Fibroblast of lung (primary cell): ENCODE measurements around the gene CD86. TPM values are rescaled to one million over a fixed set of nuclear protein-coding genes. Genes with fewer than 3 reads are reported as not detected.

Source experiments
- DNase-seq, 2 donors: peaks; one replicate each; pipeline versions ENCODE4 v3.0.0 to v3.0.0-alpha.2; 2010; ENCODE audit warnings: low read depth in 2 of 2
- H2AFZ ChIP-seq: 2 replicates; pipeline ENCODE4 v1.5.1; 2012; ENCODE audit warnings: low read length, control low read depth, inconsistent platforms
- H3K27ac ChIP-seq: 2 replicates; pipeline ENCODE4 v1.5.1; 2011; ENCODE audit warnings: low read length, control low read depth; ENCODE audit not compliant: insufficient read depth
- H3K27me3 ChIP-seq: 2 replicates; pipeline ENCODE4 v1.5.1; 2011; ENCODE audit warnings: mild to moderate bottlenecking, low read length; ENCODE audit not compliant: control insufficient read depth, insufficient read depth
- H3K36me3 ChIP-seq: 2 replicates; pipeline ENCODE4 v1.5.1; 2011; ENCODE audit warnings: low read length; ENCODE audit not compliant: control insufficient read depth, insufficient read depth
- H3K4me1 ChIP-seq: 2 replicates; pipeline ENCODE4 v1.5.1; 2011; ENCODE audit warnings: low read length; ENCODE audit not compliant: control insufficient read depth, insufficient read depth; ENCODE audit errors: extremely low read depth
- H3K4me2 ChIP-seq: 2 replicates; pipeline ENCODE4 v1.5.1; 2011; ENCODE audit warnings: low read length, control low read depth; ENCODE audit not compliant: insufficient read depth; ENCODE audit errors: extremely low read depth
- H3K4me3 ChIP-seq, 4 experiments: fragments of 200-600 bp in 1 of 4; sonication (generic) in 1 of 4; replicated peaks in 1 of 4; 2 replicates each; pipeline ENCODE4 v1.5.1; 2011 to 2016; ENCODE audit warnings: low read length in 4 of 4, low read depth in 3 of 4, mild to moderate bottlenecking in 3 of 4, control low read depth in 2 of 4, inconsistent platforms in 1 of 4, mixed read lengths in 1 of 4; ENCODE audit not compliant: insufficient read depth in 1 of 4; ENCODE audit errors: control extremely low read depth in 1 of 4
- H3K79me2 ChIP-seq: 2 replicates; pipeline ENCODE4 v1.5.1; 2012; ENCODE audit warnings: mild to moderate bottlenecking, low read length, inconsistent platforms; ENCODE audit not compliant: control insufficient read depth, insufficient read depth
- H3K9ac ChIP-seq: 2 replicates; pipeline ENCODE4 v1.5.1; 2011; ENCODE audit warnings: mild to moderate bottlenecking, low read length, control low read depth; ENCODE audit not compliant: insufficient read depth
- H3K9me3 ChIP-seq: 2 replicates; pipeline ENCODE4 v1.5.1; 2012; ENCODE audit warnings: low read depth, low read length; ENCODE audit not compliant: control insufficient read depth, insufficient read depth
- H4K20me1 ChIP-seq: 2 replicates; pipeline ENCODE4 v1.5.1; 2011; ENCODE audit warnings: low read length; ENCODE audit not compliant: control insufficient read depth, insufficient read depth; ENCODE audit errors: extremely low read depth
- CTCF ChIP-seq, 2 donors: IDR thresholded peaks in 1 of 2; conservative IDR thresholded peaks in 1 of 2; 1 replicate in 1 of 2; 2 replicates in 1 of 2; pipeline ENCODE4 v1.5.1; 2011 to 2012; ENCODE audit warnings: low read length in 2 of 2, control low read depth in 1 of 2, inconsistent platforms in 1 of 2, low read depth in 1 of 2, mild to moderate bottlenecking in 1 of 2
- EZH2 ChIP-seq: IDR thresholded peaks from 2 replicates; pipeline ENCODE4 v1.5.1; 2012; ENCODE audit warnings: low read length, control low read depth, mild to moderate bottlenecking; ENCODE audit errors: missing control alignments
- polyA plus RNA-seq, 2 donors: library from polyadenylated mRNA; depleted of rRNA in 1 of 2; stranded (reverse) in 1 of 2; unstranded in 1 of 2; fragments of >200 nt; gene quantifications; 2 replicates each; pipeline ENCODE4 v1.2.1, GENCODE V29; 2011 to 2012; ENCODE audit warnings: missing spikeins in 1 of 2
- total RNA-seq: library from RNA; depleted of rRNA; stranded (reverse); fragments of >200 nt; gene quantifications from 2 replicates; pipeline ENCODE4 v1.2.1, GENCODE V29; 2014

Gene CD86
- total and polyA plus RNA-seq, 2 donors (not counting 1 experiment from before 2014, with no cell fraction given), result not detected

GRCh38 chr3:122074621-122075265 lies 19.6 kb downstream of the CD86 start:
- no peak overlapping the region for H3K9ac ChIP-seq
- no peaks in the 10 kb centered on the region for H3K79me2 ChIP-seq
- TF ChIP-seq EZH2, result no peak
- TF ChIP-seq CTCF (conservative IDR thresholded peaks at IDR 0.05 in 1 of 2, IDR thresholded peaks at IDR 0.05 in 1 of 2; ENCODE audit: low read depth in 1 of 2, low read length in 2 of 2), result no peak
- H3K27ac ChIP-seq, result no peak overlapping the region
- H3K4me1 ChIP-seq, result no peaks in the 10 kb centered on the region
- H3K4me2 ChIP-seq, result no peak overlapping the region
- no peak for DNase-seq
- H2AFZ ChIP-seq, result no peak overlapping the region
- no peaks in the 10 kb centered on the region for H3K36me3 ChIP-seq
- no peaks in the 10 kb centered on the region for H3K27me3 ChIP-seq
- H4K20me1 ChIP-seq, result no peaks in the 10 kb centered on the region
- no peaks in the 10 kb centered on the region for H3K9me3 ChIP-seq
- H3K4me3 ChIP-seq, result no peak overlapping the region

GRCh38 chr3:122076491-122077292 lies 21.5 kb downstream of the CD86 start:
- Histone ChIP-seq H3K9me3 (no peaks in the 10 kb centered on the region), H3K27me3 (no peaks in the 10 kb centered on the region), H3K9ac (no peak overlapping the region), H3K4me2 (no peak overlapping the region), H3K36me3 (no peaks in the 10 kb centered on the region), H2AFZ (no peak overlapping the region), H3K27ac (no peak overlapping the region), H4K20me1 (no peaks in the 10 kb centered on the region), H3K4me3 (no peak overlapping the region), H3K4me1 (no peaks in the 10 kb centered on the region), H3K79me2 (no peaks in the 10 kb centered on the region)
- DNase-seq, result no peak
- TF ChIP-seq CTCF (conservative IDR thresholded peaks at IDR 0.05 in 1 of 2, IDR thresholded peaks at IDR 0.05 in 1 of 2; ENCODE audit: low read depth in 1 of 2, low read length in 2 of 2) (no peak), EZH2 (no peak)

GRCh38 chr3:122077293-122078234 lies 22.4 kb downstream of the CD86 start:
- Histone ChIP-seq H2AFZ (no peak overlapping the region), H3K9me3 (no peaks in the 10 kb centered on the region), H3K36me3 (no peaks in the 10 kb centered on the region), H3K4me1 (no peaks in the 10 kb centered on the region), H4K20me1 (no peaks in the 10 kb centered on the region), H3K9ac (no peak overlapping the region), H3K27ac (no peak overlapping the region), H3K4me2 (no peak overlapping the region), H3K79me2 (no peaks in the 10 kb centered on the region), H3K4me3 (no peak overlapping the region), H3K27me3 (no peaks in the 10 kb centered on the region)
- no peak for TF ChIP-seq EZH2
- TF ChIP-seq CTCF (conservative IDR thresholded peaks at IDR 0.05 in 1 of 2, IDR thresholded peaks at IDR 0.05 in 1 of 2; ENCODE audit: low read depth in 1 of 2, low read length in 2 of 2), result no peak
- no peak for DNase-seq
